ENCODE data around the gene POC1A. TPM values are rescaled to one million over a fixed set of nuclear protein-coding genes. Genes with fewer than 3 reads are reported as not detected.

POC1A gene
- total and polyA plus RNA-seq, 10 of the 15 experiments (the other 5 are each of a cell fraction or from before 2014, with no cell fraction given), result 8.5 to 49.8 (median 23.5) TPM

DNA sequence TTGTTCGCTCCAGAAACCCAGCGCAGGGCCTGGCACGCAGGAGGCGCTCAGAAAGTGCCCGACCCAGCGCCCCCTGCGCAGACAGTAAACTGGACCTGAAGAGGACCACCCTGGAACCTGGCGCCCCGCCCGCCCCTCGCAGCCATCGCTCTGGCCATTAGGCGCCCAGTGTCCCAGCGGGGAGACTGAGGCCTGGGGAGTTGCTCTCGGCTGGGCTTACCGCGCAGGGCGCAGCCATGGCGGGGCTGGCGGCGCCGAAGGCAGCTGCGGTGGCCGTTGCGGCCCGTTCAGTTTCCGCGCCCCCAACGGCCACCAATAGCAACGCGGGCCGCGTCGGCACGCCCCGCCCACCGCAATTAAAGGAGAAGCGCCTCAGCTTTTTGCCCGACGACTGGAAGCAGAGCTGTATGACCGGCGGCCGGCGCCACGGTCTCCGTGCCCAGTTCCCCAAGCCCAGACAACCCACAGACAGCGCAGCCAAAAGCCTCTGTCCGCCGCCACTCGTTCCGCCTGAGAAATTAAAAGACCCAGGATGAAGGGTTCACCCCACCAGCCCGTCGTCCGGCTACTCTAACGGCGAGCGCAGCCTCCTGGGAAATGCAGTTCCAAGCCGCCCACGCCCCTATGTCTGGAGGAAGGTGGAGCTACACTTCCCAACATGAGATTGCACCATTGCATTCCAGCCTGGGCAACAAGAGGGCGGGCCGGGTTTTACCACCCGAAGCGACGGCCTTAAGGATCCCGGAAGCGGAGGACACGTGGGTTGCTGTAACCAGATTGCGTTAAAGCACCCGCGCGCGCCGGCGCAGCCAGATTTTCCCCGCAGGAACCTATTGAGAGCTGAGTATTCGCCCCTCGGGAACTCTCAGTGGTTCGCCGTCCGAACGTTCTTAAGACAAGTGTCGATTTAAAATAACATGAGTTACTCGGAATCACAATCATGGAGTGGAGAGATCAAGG, at the start of gene POC1A (continued):
- TF ChIP-seq, protein P1, sequence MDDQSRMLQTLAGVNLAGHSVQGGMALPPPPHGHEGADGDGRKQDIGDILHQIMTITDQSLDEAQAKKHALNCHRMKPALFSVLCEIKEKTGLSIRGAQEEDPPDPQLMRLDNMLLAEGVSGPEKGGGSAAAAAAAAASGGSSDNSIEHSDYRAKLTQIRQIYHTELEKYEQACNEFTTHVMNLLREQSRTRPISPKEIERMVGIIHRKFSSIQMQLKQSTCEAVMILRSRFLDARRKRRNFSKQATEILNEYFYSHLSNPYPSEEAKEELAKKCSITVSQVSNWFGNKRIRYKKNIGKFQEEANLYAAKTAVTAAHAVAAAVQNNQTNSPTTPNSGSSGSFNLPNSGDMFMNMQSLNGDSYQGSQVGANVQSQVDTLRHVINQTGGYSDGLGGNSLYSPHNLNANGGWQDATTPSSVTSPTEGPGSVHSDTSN (IDR thresholded peaks at IDR 0.05; ENCODE audit: insufficient replicate concordance, low read depth, low read length), result no peak
- TF ChIP-seq, protein P2, sequence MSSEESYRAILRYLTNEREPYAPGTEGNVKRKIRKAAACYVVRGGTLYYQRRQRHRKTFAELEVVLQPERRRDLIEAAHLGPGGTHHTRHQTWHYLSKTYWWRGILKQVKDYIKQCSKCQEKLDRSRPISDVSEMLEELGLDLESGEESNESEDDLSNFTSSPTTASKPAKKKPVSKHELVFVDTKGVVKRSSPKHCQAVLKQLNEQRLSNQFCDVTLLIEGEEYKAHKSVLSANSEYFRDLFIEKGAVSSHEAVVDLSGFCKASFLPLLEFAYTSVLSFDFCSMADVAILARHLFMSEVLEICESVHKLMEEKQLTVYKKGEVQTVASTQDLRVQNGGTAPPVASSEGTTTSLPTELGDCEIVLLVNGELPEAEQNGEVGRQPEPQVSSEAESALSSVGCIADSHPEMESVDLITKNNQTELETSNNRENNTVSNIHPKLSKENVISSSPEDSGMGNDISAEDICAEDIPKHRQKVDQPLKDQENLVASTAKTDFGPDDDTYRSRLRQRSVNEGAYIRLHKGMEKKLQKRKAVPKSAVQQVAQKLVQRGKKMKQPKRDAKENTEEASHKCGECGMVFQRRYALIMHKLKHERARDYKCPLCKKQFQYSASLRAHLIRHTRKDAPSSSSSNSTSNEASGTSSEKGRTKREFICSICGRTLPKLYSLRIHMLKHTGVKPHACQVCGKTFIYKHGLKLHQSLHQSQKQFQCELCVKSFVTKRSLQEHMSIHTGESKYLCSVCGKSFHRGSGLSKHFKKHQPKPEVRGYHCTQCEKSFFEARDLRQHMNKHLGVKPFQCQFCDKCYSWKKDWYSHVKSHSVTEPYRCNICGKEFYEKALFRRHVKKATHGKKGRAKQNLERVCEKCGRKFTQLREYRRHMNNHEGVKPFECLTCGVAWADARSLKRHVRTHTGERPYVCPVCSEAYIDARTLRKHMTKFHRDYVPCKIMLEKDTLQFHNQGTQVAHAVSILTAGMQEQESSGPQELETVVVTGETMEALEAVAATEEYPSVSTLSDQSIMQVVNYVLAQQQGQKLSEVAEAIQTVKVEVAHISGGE (CRISPR knock-in tag; IDR thresholded peaks at IDR 0.05), result no peak
- TF ChIP-seq KAT2A (conservative IDR thresholded peaks at IDR 0.05; ENCODE audit: control insufficient read depth, low read depth, low read length) (no peak), CBFB (IDR thresholded peaks at IDR 0.05; ENCODE audit: low read depth) (peak; percentile 63; the same call in 1 of the 2 replicates), TBL1XR1 (IDR thresholded peaks at IDR 0.05; ENCODE audit: low read depth, low read length) (no peak), RBBP5 (conservative IDR thresholded peaks at IDR 0.05) (no peak), POU2F2 (IDR thresholded peaks at IDR 0.05; ENCODE audit: borderline replicate concordance, low read depth, low read length) (no peak; the same call in 2 of the 3 replicates), ZSCAN29 (IDR thresholded peaks at IDR 0.05) (no peak), RUNX3 (IDR thresholded peaks at IDR 0.05; ENCODE audit: low read length) (peak; percentile 67), YBX1 (IDR thresholded peaks at IDR 0.05) (no peak), ZBED1 (IDR thresholded peaks at IDR 0.05; ENCODE audit: borderline replicate concordance) (no peak), EP300 (IDR thresholded peaks at IDR 0.05; ENCODE audit: borderline replicate concordance in 1 of 2, control insufficient read depth in 1 of 2, low read depth in 2 of 2, low read length in 2 of 2) (0 out of 4 replicates have a peak, but pooled peaks of 1 of the 2 experiments have one; percentile 11), GATAD2B (conservative IDR thresholded peaks at IDR 0.05; ENCODE audit: low read depth) (peak; percentile 66; the same call in 1 of the 2 replicates), SUZ12 (IDR thresholded peaks at IDR 0.05; ENCODE audit: unreplicated experiment) (no peak), PML (IDR thresholded peaks at IDR 0.05; ENCODE audit: low read length) (peak; percentile 83; the same call in 1 of the 2 replicates), SRF (IDR thresholded peaks at IDR 0.05; ENCODE audit: low read depth in 2 of 2, low read length in 2 of 2) (no peak)
- TF ChIP-seq, protein P3, sequence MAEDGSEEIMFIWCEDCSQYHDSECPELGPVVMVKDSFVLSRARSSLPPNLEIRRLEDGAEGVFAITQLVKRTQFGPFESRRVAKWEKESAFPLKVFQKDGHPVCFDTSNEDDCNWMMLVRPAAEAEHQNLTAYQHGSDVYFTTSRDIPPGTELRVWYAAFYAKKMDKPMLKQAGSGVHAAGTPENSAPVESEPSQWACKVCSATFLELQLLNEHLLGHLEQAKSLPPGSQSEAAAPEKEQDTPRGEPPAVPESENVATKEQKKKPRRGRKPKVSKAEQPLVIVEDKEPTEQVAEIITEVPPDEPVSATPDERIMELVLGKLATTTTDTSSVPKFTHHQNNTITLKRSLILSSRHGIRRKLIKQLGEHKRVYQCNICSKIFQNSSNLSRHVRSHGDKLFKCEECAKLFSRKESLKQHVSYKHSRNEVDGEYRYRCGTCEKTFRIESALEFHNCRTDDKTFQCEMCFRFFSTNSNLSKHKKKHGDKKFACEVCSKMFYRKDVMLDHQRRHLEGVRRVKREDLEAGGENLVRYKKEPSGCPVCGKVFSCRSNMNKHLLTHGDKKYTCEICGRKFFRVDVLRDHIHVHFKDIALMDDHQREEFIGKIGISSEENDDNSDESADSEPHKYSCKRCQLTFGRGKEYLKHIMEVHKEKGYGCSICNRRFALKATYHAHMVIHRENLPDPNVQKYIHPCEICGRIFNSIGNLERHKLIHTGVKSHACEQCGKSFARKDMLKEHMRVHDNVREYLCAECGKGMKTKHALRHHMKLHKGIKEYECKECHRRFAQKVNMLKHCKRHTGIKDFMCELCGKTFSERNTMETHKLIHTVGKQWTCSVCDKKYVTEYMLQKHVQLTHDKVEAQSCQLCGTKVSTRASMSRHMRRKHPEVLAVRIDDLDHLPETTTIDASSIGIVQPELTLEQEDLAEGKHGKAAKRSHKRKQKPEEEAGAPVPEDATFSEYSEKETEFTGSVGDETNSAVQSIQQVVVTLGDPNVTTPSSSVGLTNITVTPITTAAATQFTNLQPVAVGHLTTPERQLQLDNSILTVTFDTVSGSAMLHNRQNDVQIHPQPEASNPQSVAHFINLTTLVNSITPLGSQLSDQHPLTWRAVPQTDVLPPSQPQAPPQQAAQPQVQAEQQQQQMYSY (CRISPR knock-in tag; IDR thresholded peaks at IDR 0.05), result no peak
- TF ChIP-seq, protein P4, sequence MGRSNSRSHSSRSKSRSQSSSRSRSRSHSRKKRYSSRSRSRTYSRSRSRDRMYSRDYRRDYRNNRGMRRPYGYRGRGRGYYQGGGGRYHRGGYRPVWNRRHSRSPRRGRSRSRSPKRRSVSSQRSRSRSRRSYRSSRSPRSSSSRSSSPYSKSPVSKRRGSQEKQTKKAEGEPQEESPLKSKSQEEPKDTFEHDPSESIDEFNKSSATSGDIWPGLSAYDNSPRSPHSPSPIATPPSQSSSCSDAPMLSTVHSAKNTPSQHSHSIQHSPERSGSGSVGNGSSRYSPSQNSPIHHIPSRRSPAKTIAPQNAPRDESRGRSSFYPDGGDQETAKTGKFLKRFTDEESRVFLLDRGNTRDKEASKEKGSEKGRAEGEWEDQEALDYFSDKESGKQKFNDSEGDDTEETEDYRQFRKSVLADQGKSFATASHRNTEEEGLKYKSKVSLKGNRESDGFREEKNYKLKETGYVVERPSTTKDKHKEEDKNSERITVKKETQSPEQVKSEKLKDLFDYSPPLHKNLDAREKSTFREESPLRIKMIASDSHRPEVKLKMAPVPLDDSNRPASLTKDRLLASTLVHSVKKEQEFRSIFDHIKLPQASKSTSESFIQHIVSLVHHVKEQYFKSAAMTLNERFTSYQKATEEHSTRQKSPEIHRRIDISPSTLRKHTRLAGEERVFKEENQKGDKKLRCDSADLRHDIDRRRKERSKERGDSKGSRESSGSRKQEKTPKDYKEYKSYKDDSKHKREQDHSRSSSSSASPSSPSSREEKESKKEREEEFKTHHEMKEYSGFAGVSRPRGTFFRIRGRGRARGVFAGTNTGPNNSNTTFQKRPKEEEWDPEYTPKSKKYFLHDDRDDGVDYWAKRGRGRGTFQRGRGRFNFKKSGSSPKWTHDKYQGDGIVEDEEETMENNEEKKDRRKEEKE (IDR thresholded peaks at IDR 0.05), result no peak

Measured in GM12878 (cell line).